ENCODE results near the gene PRRT3.

PRRT3 gene

DNA sequence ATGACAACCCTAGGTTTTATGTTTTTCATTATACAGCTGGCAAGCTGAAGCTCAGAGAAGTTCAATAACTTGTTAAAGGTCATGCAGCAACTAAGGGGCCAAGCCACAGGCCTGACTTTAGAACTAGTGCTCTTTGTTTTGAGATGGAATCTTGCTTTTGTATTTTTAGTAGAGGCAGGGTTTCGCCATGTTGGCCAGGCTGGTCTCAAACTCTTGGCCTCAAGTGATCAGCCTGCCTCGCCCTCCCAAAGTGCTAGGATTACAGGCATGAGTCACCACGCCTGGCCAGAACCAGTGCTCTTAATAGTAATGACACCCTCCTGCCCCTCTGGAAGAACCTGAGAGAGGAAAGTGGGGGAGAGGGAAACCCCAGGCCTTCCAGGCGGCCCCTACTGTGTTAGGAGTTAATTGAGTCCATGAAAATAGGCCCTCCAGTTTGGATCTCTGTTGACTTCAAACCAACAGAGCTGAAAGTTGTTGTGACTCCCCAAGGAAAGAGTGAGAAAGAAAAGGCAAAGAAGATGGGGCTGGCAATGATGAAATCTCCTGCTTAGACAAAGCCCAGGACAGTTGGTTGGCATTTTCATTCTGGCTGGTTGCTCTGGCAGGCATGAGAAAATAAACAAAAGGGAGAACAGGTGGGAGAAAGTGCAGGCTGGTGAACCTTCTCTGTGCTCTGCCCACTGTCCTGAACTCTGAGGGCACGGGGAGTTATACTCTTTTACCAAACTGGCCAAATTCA is 3.6 kb upstream of the PRRT3 start:
- H3K4me3 ChIP-seq (ENCODE audit: low read depth, low read length): no peak overlapping the region
- TF ChIP-seq, protein P1, sequence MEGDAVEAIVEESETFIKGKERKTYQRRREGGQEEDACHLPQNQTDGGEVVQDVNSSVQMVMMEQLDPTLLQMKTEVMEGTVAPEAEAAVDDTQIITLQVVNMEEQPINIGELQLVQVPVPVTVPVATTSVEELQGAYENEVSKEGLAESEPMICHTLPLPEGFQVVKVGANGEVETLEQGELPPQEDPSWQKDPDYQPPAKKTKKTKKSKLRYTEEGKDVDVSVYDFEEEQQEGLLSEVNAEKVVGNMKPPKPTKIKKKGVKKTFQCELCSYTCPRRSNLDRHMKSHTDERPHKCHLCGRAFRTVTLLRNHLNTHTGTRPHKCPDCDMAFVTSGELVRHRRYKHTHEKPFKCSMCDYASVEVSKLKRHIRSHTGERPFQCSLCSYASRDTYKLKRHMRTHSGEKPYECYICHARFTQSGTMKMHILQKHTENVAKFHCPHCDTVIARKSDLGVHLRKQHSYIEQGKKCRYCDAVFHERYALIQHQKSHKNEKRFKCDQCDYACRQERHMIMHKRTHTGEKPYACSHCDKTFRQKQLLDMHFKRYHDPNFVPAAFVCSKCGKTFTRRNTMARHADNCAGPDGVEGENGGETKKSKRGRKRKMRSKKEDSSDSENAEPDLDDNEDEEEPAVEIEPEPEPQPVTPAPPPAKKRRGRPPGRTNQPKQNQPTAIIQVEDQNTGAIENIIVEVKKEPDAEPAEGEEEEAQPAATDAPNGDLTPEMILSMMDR (IDR thresholded peaks at IDR 0.05; ENCODE audit: borderline replicate concordance, insufficient read depth, low read depth, low read length): no peak

DNA sequence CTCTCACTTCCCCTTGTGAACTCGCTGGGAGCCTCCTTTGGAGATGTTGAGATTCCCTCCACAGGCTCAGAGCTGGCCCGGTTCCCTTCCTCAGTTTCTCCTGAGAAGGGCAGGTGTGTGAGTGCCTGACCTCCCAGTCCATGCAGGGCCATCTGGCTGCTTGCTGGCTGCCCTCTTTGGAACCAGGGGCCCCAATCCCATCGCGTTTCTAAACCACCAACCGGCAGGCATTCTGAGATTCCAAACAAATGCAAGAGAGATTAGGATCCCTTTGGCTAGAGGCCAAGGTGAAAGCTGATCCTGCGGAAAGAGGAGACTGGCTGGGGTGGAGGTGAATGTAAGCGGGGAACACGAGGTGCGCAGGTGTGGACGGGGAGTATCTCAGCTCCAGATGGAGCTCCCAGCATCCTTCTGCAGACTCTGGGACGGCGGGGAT is 2.9 kb upstream of the PRRT3 start:
- H3K4me3 ChIP-seq (ENCODE audit: low read depth, low read length): no peak overlapping the region
- TF ChIP-seq, protein P1 (IDR thresholded peaks at IDR 0.05; ENCODE audit: borderline replicate concordance, insufficient read depth, low read depth, low read length): no peak

DNA sequence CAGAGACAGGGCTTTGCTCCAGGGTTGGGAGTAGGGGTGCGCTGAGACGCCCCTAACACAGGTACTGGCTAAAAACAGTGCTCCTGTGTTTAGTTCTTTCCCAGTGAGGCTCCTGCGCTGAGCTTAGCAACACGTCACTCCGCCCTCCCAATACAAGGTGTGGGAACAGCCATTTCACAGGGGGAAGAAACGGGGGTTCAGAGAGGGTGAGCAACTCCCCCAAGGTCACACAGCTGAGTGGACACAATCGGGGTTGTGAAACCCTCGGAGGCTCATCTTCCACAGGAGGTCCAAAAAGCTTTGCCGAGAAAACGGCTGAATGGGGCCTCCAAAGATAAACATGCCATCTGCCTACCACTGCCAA is 628 bp downstream of the PRRT3 start:
- H3K4me3 ChIP-seq (ENCODE audit: low read depth, low read length): peak overlapping the region; percentile 89
- TF ChIP-seq, protein P1 (IDR thresholded peaks at IDR 0.05; ENCODE audit: borderline replicate concordance, insufficient read depth, low read depth, low read length): no peak

DNA sequence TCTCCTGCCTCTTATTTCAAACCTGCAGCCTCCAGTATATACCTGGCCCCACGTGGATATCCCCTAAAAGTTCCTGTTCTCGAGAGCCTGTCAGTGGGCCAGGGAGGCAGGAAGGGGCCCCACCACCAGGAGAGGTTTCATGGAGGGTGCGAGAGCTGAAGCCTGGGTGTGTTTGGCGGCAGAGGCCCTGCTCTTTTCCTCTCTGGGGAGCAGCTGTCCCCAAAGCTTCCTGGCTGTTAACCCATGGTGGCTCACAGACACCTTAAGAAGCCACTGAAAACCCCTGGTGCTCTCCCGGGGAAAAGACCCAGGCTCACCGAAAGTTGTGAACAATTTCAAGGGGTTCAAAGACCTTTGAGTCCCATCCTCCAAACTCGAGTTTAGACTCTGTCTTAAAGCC is 1.1 kb downstream of the PRRT3 start:
- TF ChIP-seq, protein P1 (IDR thresholded peaks at IDR 0.05; ENCODE audit: borderline replicate concordance, insufficient read depth, low read depth, low read length): no peak
- H3K4me3 ChIP-seq (ENCODE audit: low read depth, low read length): peak overlapping the region; percentile 89

DNA sequence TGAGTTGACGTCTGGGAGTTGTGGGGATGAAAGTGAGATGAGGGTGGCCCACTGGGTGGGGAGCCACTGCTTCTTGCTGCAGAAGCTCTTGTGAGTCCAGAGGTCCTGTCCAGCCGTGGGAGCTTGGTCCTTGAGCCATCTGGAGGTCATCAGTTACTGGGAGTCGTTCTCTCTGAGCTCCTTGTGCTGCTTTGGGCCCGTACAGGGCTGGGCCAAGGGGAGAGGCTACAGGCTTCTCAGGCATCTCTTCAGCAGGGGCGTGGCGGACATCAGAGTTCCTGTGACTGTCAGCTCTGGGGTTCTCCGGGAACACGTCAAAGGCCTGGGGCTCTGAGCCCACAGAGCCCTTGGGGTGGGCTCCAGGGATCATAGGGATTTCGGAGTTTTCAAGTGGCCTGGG is 2.6 kb downstream of the PRRT3 start:
- TF ChIP-seq, protein P1 (IDR thresholded peaks at IDR 0.05; ENCODE audit: borderline replicate concordance, insufficient read depth, low read depth, low read length): no peak

DNA sequence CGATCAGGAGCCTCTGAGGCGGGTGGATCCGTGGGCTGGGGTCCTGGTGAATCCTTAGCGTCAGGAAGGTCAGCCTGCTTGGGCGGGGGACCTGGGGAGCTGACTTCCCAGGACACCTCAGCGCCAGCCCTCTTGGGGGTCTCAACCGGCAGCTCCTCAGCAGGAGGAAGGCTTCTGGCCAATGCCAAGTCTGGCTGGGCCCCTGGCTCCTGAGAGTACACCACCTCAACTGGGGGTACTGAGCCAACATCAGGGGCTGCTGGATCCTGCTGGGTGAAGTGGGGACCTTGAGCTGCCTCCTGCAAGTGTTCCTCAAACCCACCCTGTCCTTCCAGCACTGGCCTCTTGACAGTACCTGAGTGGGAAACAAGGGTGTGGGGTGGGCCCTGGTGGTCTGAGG is 3.1 kb downstream of the PRRT3 start:
- H3K4me3 ChIP-seq (ENCODE audit: low read depth, low read length): no peak overlapping the region
- TF ChIP-seq, protein P1 (IDR thresholded peaks at IDR 0.05; ENCODE audit: borderline replicate concordance, insufficient read depth, low read depth, low read length): no peak

More for the DNA sequence above, 2.6 kb downstream of the PRRT3 start:
- no peak overlapping the region for H3K4me3 ChIP-seq (ENCODE audit: low read depth, low read length)

DNA sequence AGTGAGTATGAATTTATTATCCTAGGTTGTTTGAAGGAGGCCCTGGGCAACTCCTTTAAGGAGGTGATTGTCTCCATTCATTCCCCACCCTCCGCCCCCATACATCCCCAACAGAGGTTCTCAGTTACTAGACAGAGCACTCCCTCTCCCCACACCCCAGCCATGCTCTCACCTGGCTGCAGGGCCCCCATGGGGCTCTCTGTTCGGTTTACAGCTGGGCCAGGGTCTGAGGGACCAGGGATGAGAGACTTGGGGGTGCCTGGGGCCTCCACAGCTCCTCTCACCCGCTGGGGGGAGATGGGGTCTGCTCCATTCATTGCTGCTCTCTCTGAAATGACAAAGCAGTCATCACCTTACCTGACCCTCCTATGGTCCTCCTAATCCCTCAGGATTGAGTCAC is 3.6 kb downstream of the PRRT3 start:
- TF ChIP-seq, protein P1 (IDR thresholded peaks at IDR 0.05; ENCODE audit: borderline replicate concordance, insufficient read depth, low read depth, low read length): no peak

More for the DNA sequence above, 3.6 kb downstream of the PRRT3 start:
- no peak overlapping the region for H3K4me3 ChIP-seq (ENCODE audit: low read depth, low read length)

Data from GM12875 (cell line).